NCI-H460 (cell line): Measurements from ENCODE around the gene HOXD10. TPM values are rescaled to one million over a fixed set of nuclear protein-coding genes. Genes with fewer than 3 reads are reported as not detected.
A peak's percentile ranks its signal among the peaks of the same experiment; 100 is the strongest.

Experiments used
- DNase-seq: peaks from one replicate; pipeline ENCODE4 v3.0.0-alpha.2; 2016; ENCODE audit warnings: low read depth; ENCODE audit errors: extremely low read depth
- total RNA-seq: library from RNA; depleted of rRNA; stranded (reverse); fragments of >200 nt; shearing (Covaris generic); gene quantifications from 2 replicates; pipeline ENCODE4 v1.2.3, GENCODE V29; 2014

The HOXD10 gene
- total RNA-seq, 1 experiment from 2014 or later: 0.25 TPM

- no peak for DNase-seq
These were observed 14.6 kb downstream of the HOXD10 start for GRCh38 chr2:176130957-176131847.

- DNase-seq: no peak
These were observed 15.2 kb downstream of the HOXD10 start for GRCh38 chr2:176131848-176132158.

GRCh38 chr2:176132205-176133171, 15.9 kb downstream of the HOXD10 start:
- no peak for DNase-seq

- no peak for DNase-seq
These were observed 16.8 kb downstream of the HOXD10 start for GRCh38 chr2:176133389-176133788.

- no peak for DNase-seq
These were observed 17.5 kb downstream of the HOXD10 start for GRCh38 chr2:176134035-176134434.

GRCh38 chr2:176135035-176135440, 18.5 kb downstream of the HOXD10 start:
- peak; percentile 7 for DNase-seq

GRCh38 chr2:176136374-176137251, 20.0 kb downstream of the HOXD10 start:
- no peak for DNase-seq

GRCh38 chr2:176137252-176137580, 20.6 kb downstream of the HOXD10 start:
- no peak for DNase-seq

GRCh38 chr2:176137906-176138305, 21.3 kb downstream of the HOXD10 start:
- no peak for DNase-seq

- no peak for DNase-seq
These were observed 21.9 kb downstream of the HOXD10 start for GRCh38 chr2:176138526-176138922.

- no peak for DNase-seq
These were observed 22.5 kb downstream of the HOXD10 start for GRCh38 chr2:176138923-176139660.

GRCh38 chr2:176139661-176140512, 23.3 kb downstream of the HOXD10 start:
- DNase-seq: no peak

GRCh38 chr2:176140513-176141317, 24.1 kb downstream of the HOXD10 start:
- DNase-seq: peak; percentile 72

- DNase-seq: no peak
These were observed 25.7 kb downstream of the HOXD10 start for GRCh38 chr2:176142281-176142680.

GRCh38 chr2:176145085-176145969, 28.7 kb downstream of the HOXD10 start:
- DNase-seq: no peak

- DNase-seq: no peak
These were observed 29.5 kb downstream of the HOXD10 start for GRCh38 chr2:176146101-176146500.

GRCh38 chr2:176146645-176147044, 30.1 kb downstream of the HOXD10 start:
- no peak for DNase-seq
